ENCODE data around the gene LILRB5.

- no peak for TF ChIP-seq CTCF (IDR thresholded peaks at IDR 0.05)
- no peak for TF ChIP-seq POLR2A (IDR thresholded peaks at IDR 0.05)
Observed at GRCh38 chr19:54262066-54262465, 5.0 kb upstream of the LILRB5 start.

All from body of pancreas (tissue), 4 donors.